GM19351 (cell line): Measurements from ENCODE around the gene MOK.
A peak's percentile ranks its signal among the peaks of the same experiment; 100 is the strongest.
"Not testable (repeated sequence)": the region's sequence is repeated elsewhere in the genome, so short reads cannot be mapped to it uniquely, and the experiment has no call there.

ENCODE experiments used
- ATAC-seq: cut with Tn5 transposase; IDR thresholded peaks from one replicate; pipeline ENCODE4 v1.9.1; 2021; ENCODE audit warnings: mild to moderate bottlenecking, moderate library complexity; ENCODE audit not compliant: unreplicated experiment

MOK gene

GRCh38 chr14:102304611-102305506 is at the start of gene MOK:
Gene MOK (minus strand): TSS chr14:102305164. CDS start chr14:102304968, 196 bp downstream.
- peak; percentile 98 for ATAC-seq

- ATAC-seq, result no peak
These were observed 48.2 kb upstream of the MOK start for GRCh38 chr14:102353126-102353619.

- no peak for ATAC-seq
These were observed 47.2 kb upstream of the MOK start for GRCh38 chr14:102352213-102352612.

- not testable (repeated sequence) for ATAC-seq
These were observed 46.6 kb upstream of the MOK start for GRCh38 chr14:102351593-102351992.

- no peak for ATAC-seq
These were observed 46.1 kb upstream of the MOK start for GRCh38 chr14:102351023-102351422.

- no peak for ATAC-seq
These were observed 43.4 kb upstream of the MOK start for GRCh38 chr14:102348376-102348775.

GRCh38 chr14:102346645-102347044 is 41.7 kb upstream of the MOK start:
- no peak for ATAC-seq

GRCh38 chr14:102345232-102345631 is 40.3 kb upstream of the MOK start:
- ATAC-seq, result no peak

- ATAC-seq, result no peak
These were observed 39.5 kb upstream of the MOK start for GRCh38 chr14:102344485-102344884.

GRCh38 chr14:102344084-102344483 is 39.1 kb upstream of the MOK start:
- ATAC-seq, result no peak

- ATAC-seq, result no peak
These were observed 37.3 kb upstream of the MOK start for GRCh38 chr14:102342238-102342637.

- ATAC-seq, result no peak
These were observed 36.6 kb upstream of the MOK start for GRCh38 chr14:102341566-102341965.

- no peak for ATAC-seq
These were observed 33.8 kb upstream of the MOK start for GRCh38 chr14:102338724-102339123.

GRCh38 chr14:102335163-102335562 is 30.2 kb upstream of the MOK start:
- no peak for ATAC-seq

- no peak for ATAC-seq
These were observed 29.1 kb upstream of the MOK start for GRCh38 chr14:102333795-102334705.

- ATAC-seq, result no peak
These were observed 28.4 kb upstream of the MOK start for GRCh38 chr14:102333390-102333789.

GRCh38 chr14:102330806-102331205 is 25.8 kb upstream of the MOK start:
- ATAC-seq, result no peak

- ATAC-seq, result not testable (repeated sequence)
These were observed 24.4 kb upstream of the MOK start for GRCh38 chr14:102329381-102329780.

- ATAC-seq, result no peak
These were observed 21.6 kb upstream of the MOK start for GRCh38 chr14:102326583-102326982.

- no peak for ATAC-seq
These were observed 20.9 kb upstream of the MOK start for GRCh38 chr14:102325791-102326345.

- ATAC-seq, result no peak
These were observed 18.1 kb upstream of the MOK start for GRCh38 chr14:102323102-102323501.
